DMS53 (cell line): ENCODE measurements around the gene PCGF3.
"Not testable (repeated sequence)": the region's sequence is repeated elsewhere in the genome, so short reads cannot be mapped to it uniquely, and the experiment has no call there.

Experiments used
- DNase-seq: peaks from one replicate; lab custom pipeline; 2025; lab: John Stamatoyannopoulos, UW

PCGF3 gene

DNA sequence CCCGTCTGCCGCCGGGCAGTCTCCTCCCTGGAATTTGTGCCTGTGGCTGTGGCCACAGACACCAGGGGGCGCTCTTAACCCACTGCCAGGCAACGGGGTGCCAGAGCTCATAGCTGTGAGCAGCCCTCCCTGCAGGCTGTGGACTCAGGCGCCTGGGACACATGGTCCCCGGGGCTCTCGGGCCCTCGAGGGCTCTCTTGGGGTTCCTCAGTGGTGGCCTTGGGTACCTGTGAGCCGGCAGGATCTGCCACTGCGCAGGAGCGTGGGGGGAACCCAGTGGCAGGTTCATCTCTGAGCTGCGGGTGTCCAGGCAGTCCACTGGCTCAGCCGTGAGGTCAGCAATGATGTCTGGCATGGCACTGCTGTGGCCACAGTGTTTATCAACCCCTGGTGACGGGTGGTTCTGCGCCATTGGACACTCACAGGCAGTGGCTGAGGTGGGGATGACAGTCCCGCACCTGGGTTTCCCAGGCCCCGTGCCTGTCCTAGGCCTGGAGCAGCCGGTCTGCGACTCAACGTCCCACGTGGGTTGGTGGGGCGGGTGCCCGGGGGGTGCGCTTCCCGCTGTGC lies 37.2 kb downstream of the PCGF3 start:
- peak; percentile 87 for DNase-seq

DNA sequence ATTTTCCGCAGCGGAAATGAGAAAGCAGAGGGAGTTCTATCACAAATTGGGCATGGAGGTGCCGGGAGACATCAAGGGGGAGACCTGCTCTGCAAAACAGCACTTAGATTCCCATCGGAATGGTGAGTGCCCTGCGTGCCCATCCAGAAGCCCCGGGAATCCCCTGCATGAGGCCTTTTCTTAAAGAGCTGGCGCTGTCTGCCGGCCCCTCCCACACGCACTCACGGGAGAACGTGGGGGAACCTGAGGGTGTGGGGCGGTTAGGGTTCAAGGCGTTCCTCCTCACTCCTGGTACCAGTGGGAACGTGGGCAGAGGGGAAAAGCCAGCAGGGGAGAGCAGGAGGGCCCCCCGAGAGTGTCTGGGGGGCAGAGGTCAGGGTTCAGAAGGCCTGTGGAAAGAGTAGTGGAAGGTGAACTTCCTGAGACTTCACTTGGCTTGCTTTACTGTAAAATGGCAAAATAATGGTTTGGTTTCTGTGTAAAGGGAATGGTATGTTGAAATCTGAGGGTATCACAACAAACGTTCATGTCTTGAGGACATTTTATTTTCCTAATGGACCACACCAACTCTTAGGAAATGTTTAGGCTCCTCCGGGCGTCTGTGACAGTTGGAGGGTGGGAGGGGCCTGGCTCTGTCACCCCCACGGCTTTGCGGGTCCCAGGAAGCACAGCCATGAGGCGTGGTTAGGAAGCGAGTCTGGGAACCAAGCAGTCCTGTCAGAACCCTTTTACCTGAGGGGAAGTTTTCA lies 38.0 kb downstream of the PCGF3 start:
- no peak for DNase-seq

DNA sequence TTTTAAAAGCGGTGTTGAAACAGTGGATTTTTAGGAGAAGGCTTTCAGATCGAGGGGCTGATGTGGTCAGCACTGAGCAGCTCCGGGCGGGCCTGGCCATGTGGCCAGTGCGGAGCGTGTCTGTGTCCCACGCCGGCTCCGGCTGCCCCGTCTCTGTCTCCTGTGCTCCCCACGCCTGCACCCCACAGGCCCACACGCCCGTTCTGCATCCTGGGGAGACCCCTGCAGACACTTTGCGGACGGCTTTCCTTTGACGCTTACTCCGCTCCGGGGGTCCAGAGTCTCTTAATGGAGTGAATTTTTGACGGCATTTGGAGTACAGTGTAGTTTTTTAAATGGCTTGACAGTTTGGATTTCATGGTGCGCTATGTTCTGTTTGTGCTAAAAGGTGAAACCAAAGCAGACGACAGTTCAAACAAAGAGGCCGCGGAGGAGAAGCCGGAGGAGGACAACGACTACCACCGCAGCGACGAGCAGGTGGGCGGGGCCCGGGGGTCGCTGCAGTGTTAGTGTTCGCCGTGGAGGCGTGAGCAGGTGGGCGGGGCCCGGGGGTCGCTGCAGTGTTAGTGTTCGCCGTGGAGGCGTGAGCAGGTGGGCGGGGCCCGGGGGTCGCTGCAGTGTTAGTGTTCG lies 38.7 kb downstream of the PCGF3 start:
- peak; percentile 65 for DNase-seq

DNA sequence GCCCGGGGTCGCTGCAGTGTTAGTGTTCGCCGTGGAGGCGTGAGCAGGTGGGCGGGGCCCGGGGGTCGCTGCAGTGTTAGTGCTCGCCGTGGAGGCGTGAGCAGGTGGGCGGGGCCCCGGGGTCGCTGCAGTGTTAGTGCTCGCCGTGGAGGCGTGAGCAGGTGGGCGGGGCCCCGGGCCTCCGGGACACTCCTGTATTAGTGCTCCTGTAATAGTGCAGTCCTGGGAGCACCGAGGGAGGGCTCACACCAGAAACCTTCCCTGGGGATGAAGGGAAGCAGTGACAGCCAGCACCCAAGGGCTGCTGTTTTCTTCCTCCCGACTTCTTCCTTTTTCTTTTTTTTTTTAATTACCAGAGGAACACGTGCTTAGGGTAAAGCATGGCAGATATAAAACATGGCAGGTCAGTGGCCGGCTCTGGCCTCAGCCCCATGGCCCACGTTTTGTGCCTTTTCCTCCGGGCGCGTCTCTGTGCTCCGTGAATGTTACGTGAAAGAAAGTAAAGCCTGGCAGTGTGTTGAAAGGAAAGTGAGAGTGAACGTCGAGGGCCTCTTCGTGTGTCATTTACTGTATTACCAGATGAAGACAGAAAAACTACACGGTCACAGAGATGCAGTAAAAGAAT lies 42.0 kb downstream of the PCGF3 start:
- DNase-seq: no peak

DNA sequence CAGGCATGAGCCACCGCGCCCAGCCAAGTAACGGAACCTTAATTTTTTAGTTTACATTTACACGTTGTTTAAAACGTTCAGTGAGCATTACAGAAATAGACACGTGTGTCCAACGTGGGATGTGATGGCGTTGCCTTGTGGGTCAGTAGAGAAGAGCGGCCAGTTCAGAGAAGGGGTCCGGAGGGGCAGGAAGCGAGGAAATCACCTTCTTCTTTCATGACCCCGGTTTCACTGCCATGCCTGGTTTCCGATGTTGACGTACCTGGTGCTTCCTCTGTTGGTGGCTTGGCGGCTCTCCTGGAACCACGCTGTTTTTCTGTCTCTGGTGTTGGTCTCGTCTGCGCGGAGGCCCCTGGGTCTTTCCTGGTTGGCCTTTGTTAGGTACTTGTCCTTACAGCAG lies 42.8 kb downstream of the PCGF3 start:
- no peak for DNase-seq

DNA sequence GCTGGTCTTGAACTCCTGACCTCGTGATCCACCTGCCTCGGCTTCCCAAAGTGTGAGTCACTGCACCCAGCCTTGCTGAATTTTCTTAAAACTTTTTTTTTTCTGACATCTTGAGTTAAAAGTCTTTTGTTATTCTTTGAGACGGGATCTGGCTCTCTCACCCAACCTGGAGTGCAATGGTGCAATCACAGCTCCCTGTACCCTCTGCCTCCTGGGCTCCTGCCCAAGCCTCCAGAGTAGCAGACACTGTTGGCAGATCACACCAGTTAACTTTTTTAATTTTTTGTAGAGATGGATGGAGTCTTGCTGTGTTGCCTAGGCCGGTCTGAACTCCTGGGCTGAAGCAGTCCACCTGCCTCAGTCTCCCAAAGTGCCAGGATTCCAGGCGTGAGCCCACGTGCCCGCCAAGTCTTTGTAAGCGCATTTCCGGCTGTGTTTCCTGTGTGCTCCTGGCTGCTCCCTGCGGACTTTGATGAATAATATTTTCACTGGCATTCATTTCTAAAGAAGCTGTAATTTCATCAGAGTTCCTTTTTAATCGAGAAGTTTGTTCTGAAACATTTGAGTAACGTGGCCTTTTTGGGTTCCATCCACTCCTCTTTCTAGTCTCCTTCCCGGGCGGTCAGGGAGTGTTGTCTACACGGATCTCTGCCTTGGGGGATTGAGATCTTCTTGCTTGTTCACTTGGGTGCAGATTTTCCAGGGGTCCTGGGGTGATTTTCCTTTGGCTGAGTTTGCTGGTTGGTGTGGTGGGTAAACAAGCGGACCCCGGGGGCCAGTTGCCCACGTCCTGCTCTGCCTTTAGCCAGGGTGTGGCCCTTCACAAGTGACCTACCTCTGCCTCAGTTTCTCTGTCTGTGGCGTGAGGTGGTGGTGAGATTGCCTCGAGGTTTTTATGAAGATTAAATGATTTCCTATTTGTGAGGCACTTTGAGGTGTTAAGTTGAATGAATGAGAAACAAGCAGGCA lies 44.4 kb downstream of the PCGF3 start:
- DNase-seq: no peak

DNA sequence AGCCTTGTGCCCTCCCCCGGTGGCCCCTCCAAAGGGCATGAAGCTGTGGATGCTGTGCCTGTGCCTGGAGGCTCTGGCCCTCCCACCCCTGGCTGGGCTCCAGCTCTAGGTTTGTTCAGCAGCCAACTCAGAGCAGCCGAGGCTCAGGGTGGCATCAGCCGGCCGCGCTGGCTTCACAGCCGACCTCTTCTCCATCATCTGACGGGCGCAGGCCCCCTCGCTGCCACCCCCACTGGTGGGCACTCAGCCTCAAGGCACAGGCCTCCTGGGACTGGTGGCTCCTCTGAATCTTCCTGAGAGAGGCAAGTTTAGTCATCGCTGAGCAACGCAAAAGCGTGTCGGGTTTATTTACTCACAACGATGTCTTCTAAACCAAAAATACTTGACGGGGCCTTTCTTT lies 46.0 kb downstream of the PCGF3 start:
- DNase-seq: no peak

DNA sequence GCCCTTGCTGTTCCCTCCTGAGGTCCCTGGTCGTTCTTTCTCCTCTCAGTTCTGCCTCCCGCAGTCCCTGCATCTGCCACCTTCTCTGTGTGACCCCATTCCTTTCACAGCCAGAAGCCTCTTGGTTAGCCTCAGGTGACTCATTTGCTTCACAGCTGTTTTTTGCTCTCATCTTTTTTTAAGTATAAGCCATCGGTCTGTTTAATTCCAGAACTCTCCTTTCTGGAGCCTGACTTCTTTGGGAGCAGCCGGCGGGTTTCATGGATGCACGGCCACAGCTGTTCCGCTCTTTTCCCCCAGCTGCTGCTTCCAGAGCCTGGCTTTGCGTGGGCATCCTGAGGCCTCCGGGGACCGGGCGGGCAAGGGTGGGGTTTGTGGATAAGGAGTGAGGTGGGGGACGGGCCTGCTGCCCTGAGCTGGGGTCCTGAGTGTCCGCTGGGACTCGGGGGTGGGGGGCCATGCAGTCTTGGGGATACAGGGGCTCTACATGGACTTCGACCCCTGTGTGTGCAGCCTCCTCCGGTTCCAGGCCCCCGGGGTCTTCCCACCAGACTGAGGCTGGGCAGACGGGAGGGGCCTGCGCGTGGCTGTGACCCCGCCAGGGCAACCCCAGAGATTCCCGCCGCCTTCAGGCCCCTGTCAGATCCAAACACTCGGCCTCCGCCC lies 46.7 kb downstream of the PCGF3 start:
- DNase-seq: no peak

DNA sequence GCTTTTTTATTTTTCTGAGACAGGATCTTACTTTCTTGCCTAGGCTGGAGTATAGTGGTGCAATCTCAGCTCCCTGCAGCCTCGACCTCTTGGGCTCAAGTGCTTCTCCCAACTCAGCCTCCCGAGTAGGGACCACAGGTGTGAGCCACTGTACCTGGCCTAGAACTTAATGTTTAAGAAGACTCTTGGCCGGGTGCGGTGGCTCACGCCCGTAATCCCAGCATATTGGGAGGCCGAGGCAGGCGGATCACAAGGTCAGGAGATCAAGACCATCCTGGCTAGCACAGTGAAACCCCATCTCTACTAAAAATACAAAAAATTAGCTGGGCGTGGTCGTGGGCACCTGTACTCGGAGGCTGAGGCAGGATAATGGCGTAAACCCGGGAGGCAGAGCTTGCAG lies 47.6 kb downstream of the PCGF3 start:
- DNase-seq: not testable (repeated sequence)

DNA sequence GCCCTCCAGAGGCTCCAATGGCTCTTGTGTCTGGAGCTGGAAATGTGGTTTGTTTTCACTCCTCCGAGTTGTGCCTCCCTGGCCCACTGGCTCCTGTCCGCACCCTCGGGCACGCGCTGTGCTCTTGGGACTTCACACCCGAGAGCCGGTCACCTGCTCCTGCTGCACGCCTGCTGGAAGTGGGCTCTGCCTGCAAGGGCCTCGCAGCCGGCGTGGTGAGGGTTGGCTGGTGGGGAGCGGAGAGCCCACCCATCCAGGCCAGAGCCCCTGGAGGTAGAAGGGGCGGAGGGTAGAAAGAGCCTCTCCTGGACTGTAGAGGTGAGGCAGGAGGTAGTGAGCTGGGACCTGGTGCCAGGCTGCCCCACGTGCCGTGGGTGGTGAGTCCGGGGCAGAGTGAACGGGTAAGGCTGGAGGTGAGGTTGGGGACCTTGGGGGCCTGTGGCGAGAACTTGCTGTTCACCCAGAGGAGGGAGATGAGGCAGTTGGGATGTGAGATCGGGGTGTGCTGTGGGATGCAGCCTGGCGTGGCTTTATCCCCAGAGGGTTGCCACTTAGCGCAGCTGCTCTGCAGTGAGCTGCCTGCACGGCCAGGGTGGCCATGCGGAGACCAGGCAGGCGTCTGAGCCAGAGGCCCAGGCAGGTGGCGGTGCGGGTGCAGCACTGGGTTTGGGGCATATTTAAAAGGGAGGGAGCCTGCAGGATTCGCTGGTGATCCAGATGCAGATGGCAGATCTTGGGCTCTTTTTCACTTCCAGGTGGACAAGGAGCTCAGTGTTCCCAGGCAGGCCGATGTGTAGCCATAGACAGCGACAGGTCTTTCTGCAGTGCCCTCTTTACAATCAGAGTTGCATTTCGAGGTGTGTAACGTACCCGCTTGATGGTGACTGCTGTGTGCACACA lies 48.8 kb downstream of the PCGF3 start:
- DNase-seq: no peak

DNA sequence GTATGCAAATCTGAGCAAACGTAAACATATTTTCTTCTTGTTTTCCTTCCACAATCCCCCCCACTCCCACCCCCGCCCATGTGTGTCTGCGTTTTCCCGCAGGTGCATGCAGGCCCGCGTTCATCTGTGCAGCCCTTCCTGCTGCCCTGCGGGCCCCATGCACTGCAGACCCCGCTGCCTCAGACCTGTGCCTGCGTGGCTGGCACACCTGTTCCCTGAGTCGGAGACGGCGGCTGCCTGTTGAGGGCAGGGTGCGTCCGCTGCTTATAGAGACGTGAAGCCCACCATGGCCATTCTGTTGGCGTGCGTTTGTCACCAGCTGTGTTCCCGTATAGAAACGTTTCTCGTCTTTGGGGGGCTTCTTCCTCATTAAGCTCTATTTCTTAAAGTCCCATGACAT lies 51.5 kb downstream of the PCGF3 start:
- DNase-seq: no peak

DNA sequence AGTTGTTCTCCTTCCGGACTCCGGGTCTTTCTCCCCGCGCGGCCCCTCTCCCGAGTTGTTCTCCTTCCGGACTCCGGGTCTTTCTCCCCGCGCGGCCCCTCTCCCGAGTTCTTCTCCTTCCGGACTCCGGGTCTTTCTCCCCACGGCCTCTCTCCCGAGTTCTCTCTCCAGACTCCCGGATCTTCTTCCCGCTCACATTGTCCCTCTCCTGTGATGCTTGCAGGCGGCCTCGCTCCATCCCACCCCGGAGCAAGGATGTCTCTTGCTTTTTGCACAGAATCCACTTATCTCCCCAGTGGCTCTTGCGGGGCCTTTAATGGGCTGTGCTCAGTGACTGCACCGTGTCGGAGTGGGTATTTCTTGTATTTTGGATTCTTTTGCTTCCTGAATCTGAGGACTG lies 54.2 kb downstream of the PCGF3 start:
- not testable (repeated sequence) for DNase-seq

DNA sequence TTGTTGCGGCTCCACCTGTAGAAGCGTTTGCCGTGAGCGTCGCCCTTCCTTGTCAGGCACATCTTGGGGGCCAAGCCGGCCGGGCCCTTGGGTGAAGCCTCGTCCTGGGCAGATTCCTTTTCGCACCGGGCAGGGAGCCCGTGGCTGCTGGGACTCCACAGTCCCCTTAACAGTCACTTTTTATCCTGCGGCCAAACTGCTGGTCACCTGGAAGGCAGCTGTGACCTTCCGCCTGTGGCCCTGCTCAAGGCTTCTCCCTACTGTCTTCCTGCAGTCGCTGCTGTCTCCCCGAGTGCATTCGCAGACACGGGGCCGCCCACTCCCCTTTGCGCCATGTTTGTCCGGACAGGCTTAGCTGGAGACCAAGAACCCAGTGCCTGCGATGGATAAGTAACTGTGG lies 55.0 kb downstream of the PCGF3 start:
- DNase-seq: no peak

DNA sequence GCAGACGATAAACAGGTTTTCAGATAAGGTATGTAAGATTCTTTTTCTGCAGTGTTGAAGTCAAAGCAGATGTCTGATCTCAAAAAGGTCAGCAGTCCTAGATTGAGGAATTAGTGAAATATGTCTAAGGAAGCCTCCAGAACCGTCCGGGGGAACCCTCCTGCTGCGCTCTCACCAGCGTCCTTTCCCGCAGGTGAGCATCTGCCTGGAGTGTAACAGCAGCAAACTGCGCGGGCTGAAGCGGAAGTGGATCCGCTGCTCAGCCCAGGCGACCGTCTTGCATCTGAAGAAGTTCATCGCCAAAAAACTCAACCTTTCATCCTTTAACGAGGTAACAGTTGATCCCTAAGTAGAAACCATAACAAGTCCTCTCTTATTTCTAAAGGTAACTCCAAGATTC lies 55.5 kb downstream of the PCGF3 start:
- DNase-seq: no peak

DNA sequence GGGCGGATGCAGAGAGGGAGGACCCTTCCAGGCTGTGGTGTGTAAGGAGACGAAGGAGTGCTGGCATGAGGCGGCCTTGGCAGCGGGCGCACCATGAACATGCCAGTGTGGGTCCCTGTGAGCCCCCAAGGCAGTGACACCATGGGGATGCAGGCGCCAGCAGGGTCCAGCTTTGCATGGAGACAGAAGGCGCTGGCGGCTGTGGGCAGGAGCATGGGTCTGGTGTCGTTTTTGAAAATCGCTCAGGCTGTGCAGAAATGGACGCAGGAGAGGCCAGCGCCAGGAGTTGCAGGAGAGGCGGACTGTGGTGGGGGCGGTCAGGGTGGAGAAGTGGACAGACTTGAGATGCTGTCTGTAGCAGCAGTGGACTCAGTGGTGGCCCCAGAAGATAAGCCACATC lies 56.1 kb downstream of the PCGF3 start:
- DNase-seq: no peak

DNA sequence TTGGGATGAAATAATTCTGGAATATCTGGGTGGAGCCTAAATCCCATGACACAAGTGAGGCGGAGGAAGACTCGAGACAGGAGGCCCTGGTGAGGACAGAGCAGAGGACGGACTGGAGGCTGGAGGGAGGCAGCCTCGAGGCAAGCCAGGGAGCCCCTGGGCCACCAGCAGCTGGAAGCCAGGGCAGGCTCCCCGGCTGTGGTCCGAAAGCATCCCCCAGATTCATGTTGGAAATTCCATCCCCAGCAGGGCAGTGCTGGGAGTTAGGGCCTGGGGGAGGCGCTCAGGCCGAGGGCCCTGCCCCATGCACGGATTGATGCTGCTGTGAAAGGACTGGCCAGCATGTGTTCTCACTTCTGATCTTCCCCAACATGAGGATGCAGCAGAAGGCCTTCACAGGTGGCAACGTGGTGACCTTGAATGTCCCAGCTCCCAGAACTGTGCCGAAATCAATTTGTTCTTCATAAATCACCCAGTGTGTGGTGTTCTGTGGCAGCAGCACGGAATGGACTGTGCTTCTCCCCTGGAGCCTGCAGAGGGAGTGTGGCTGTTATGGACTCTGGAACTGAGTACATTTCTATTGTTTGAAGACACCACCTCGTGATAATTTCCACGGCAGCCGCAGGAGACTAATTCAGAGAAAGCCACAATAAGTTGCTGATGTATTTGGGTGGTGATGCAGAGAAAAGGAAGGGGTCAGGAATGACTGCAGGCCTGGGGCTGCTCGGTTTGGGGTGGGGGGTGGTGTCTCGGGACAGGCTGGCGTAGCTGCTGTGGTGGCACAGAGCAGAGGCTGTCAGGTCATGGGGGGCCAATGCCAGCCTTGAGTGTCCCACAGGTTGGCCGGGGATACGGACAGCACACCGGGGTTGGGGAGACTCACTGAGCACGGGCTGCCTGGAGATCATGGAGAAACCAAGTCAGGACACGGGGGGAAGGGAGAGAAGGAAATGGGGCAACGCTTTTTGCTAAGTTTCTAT lies 56.9 kb downstream of the PCGF3 start:
- DNase-seq: peak; percentile 66

DNA sequence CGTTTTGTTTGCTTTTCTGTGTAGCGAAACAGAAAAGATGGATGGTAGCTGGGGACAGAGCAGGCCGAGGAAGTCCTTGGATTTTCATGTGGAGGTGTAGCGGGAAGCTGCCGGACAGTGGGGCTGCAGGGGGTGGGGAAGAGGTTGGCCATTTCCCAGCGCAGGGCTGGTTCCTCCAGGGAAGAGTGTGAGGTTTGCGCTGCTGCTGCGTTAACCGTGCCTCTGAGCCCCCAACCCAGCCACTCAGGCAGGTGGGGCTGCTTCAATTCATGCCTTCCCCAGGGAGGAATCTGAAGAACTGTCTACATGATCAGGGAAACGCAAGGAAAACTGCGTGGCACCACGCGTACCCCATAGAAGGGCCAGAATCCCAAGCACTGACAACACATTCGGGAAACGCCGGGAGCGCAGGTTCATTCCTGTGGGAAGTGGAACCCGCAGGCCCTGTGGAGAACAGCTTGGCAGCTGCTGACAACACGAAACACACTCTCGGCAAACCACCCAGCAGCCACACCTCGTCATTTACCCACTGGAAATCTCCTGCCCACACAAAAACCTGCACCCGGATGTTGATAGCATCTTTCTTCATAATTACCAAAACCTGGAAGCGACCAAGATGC lies 57.7 kb downstream of the PCGF3 start:
- no peak for DNase-seq

DNA sequence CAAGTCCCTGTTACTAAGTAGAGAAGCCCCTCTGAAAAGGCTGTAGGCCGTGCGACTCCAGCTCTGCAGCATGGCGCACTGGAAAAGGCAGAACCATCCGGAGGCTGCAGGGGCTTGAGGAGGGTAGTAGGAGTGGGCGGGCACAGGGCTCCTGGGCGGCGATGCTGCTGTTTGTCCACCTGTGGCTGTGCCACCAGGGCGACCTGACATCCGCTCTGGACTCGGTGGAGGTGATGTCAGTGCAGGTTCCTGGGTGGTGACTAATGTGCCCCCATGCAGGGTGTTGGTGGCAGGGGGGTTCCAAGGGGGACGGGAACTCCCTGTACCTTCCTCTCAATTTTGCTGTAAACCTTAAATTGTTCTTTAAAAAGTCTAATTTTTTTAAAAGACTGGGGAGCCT lies 58.3 kb downstream of the PCGF3 start:
- DNase-seq: no peak
